ENCODE results near the gene ATM.
A peak's percentile ranks its signal among the peaks of the same experiment; 100 is the strongest.

ATM gene

GRCh38 chr11:108206969-108207682 is 15.7 kb upstream of the ATM start:
- no peaks in the 10 kb centered on the region for H3K9me3 ChIP-seq (ENCODE audit: control insufficient read depth in 1 of 2, low read length in 2 of 2)
- no peak overlapping the region for H3K27ac ChIP-seq (ENCODE audit: low read length)
- peaks cover 17 to 34% of the 10 kb centered on the region in 2 donors for H3K36me3 ChIP-seq (ENCODE audit: control insufficient read depth in 1 of 2, insufficient read depth in 2 of 2, low read length in 2 of 2)
- H3K27me3 ChIP-seq (ENCODE audit: low read depth, low read length) = no peaks in the 10 kb centered on the region
- no peak overlapping the region for H3K4me3 ChIP-seq (ENCODE audit: low read depth in 1 of 2, low read length in 2 of 2)
- H3K4me1 ChIP-seq (ENCODE audit: control insufficient read depth in 1 of 2, insufficient read depth in 2 of 2, low read length in 2 of 2) = no peaks in the 10 kb centered on the region

GRCh38 chr11:108207683-108208060 is 15.2 kb upstream of the ATM start:
- no peaks in the 10 kb centered on the region for H3K9me3 ChIP-seq (ENCODE audit: control insufficient read depth in 1 of 2, low read length in 2 of 2)
- H3K27me3 ChIP-seq (ENCODE audit: low read depth, low read length) = no peaks in the 10 kb centered on the region
- H3K4me3 ChIP-seq (ENCODE audit: low read depth in 1 of 2, low read length in 2 of 2) = no peak overlapping the region
- H3K36me3 ChIP-seq (ENCODE audit: control insufficient read depth in 1 of 2, insufficient read depth in 2 of 2, low read length in 2 of 2) = peaks cover 17 to 34% of the 10 kb centered on the region in 2 donors
- H3K4me1 ChIP-seq (ENCODE audit: control insufficient read depth in 1 of 2, insufficient read depth in 2 of 2, low read length in 2 of 2) = no peaks in the 10 kb centered on the region
- H3K27ac ChIP-seq (ENCODE audit: low read length) = no peak overlapping the region

- no peaks in the 10 kb centered on the region for H3K9me3 ChIP-seq (ENCODE audit: control insufficient read depth in 1 of 2, low read length in 2 of 2)
- no peak overlapping the region for H3K27ac ChIP-seq (ENCODE audit: low read length)
- no peak overlapping the region for H3K4me3 ChIP-seq (ENCODE audit: low read depth in 1 of 2, low read length in 2 of 2)
- H3K4me1 ChIP-seq (ENCODE audit: control insufficient read depth in 1 of 2, insufficient read depth in 2 of 2, low read length in 2 of 2) = no peaks in the 10 kb centered on the region
- peaks cover 17 to 34% of the 10 kb centered on the region in 2 donors for H3K36me3 ChIP-seq (ENCODE audit: control insufficient read depth in 1 of 2, insufficient read depth in 2 of 2, low read length in 2 of 2)
- H3K27me3 ChIP-seq (ENCODE audit: low read depth, low read length) = no peaks in the 10 kb centered on the region
Observed at GRCh38 chr11:108210441-108210840, 12.4 kb upstream of the ATM start.

- peaks cover 0 to 11% of the 10 kb centered on the region in 2 donors for H3K36me3 ChIP-seq (ENCODE audit: control insufficient read depth in 1 of 2, insufficient read depth in 2 of 2, low read length in 2 of 2)
- no peaks in the 10 kb centered on the region for H3K27me3 ChIP-seq (ENCODE audit: low read depth, low read length)
- no peaks in the 10 kb centered on the region for H3K9me3 ChIP-seq (ENCODE audit: control insufficient read depth in 1 of 2, low read length in 2 of 2)
- H3K27ac ChIP-seq (ENCODE audit: low read length) = no peak overlapping the region
- H3K4me1 ChIP-seq (ENCODE audit: control insufficient read depth in 1 of 2, insufficient read depth in 2 of 2, low read length in 2 of 2) = no peaks in the 10 kb centered on the region
- H3K4me3 ChIP-seq (ENCODE audit: low read depth in 1 of 2, low read length in 2 of 2) = no peak overlapping the region
Observed at GRCh38 chr11:108213784-108214183, 9.1 kb upstream of the ATM start.

GRCh38 chr11:108216988-108217387 is 5.9 kb upstream of the ATM start:
- Histone ChIP-seq H3K27me3 (ENCODE audit: low read depth, low read length) (no peaks in the 10 kb centered on the region), H3K4me3 (ENCODE audit: low read depth in 1 of 2, low read length in 2 of 2) (no peak overlapping the region), H3K27ac (ENCODE audit: low read length) (no peak overlapping the region), H3K9me3 (ENCODE audit: control insufficient read depth in 1 of 2, low read length in 2 of 2) (no peaks in the 10 kb centered on the region), H3K36me3 (ENCODE audit: control insufficient read depth in 1 of 2, insufficient read depth in 2 of 2, low read length in 2 of 2) (peaks cover 0 to 3% of the 10 kb centered on the region in 2 donors), H3K4me1 (ENCODE audit: control insufficient read depth in 1 of 2, insufficient read depth in 2 of 2, low read length in 2 of 2) (peaks cover 3 to 10% of the 10 kb centered on the region in 2 donors)

- Histone ChIP-seq H3K4me1 (ENCODE audit: control insufficient read depth in 1 of 2, insufficient read depth in 2 of 2, low read length in 2 of 2) (peaks cover 3 to 10% of the 10 kb centered on the region in 2 donors), H3K4me3 (ENCODE audit: low read depth in 1 of 2, low read length in 2 of 2) (no peak overlapping the region), H3K27ac (ENCODE audit: low read length) (no peak overlapping the region), H3K9me3 (ENCODE audit: control insufficient read depth in 1 of 2, low read length in 2 of 2) (no peaks in the 10 kb centered on the region), H3K27me3 (ENCODE audit: low read depth, low read length) (no peaks in the 10 kb centered on the region), H3K36me3 (ENCODE audit: control insufficient read depth in 1 of 2, insufficient read depth in 2 of 2, low read length in 2 of 2) (peaks cover 0 to 7% of the 10 kb centered on the region in 2 donors)
Observed at GRCh38 chr11:108218455-108218854, 4.4 kb upstream of the ATM start.

GRCh38 chr11:108218912-108219783 is 3.7 kb upstream of the ATM start:
- no peaks in the 10 kb centered on the region for H3K27me3 ChIP-seq (ENCODE audit: low read depth, low read length)
- H3K4me3 ChIP-seq (ENCODE audit: low read depth in 1 of 2, low read length in 2 of 2) = no peak overlapping the region
- peaks cover 9 to 16% of the 10 kb centered on the region in 2 donors for H3K4me1 ChIP-seq (ENCODE audit: control insufficient read depth in 1 of 2, insufficient read depth in 2 of 2, low read length in 2 of 2)
- H3K27ac ChIP-seq (ENCODE audit: low read length) = no peak overlapping the region
- peaks cover 0 to 7% of the 10 kb centered on the region in 2 donors for H3K36me3 ChIP-seq (ENCODE audit: control insufficient read depth in 1 of 2, insufficient read depth in 2 of 2, low read length in 2 of 2)
- no peaks in the 10 kb centered on the region for H3K9me3 ChIP-seq (ENCODE audit: control insufficient read depth in 1 of 2, low read length in 2 of 2)

GRCh38 chr11:108220721-108221336 is 2.0 kb upstream of the ATM start:
- Histone ChIP-seq H3K4me3 (ENCODE audit: low read depth in 1 of 2, low read length in 2 of 2) (peak overlapping the region; percentile 77 to 95), H3K27ac (ENCODE audit: low read length) (peak overlapping the region; percentile 100), H3K27me3 (ENCODE audit: low read depth, low read length) (no peaks in the 10 kb centered on the region), H3K9me3 (ENCODE audit: control insufficient read depth in 1 of 2, low read length in 2 of 2) (no peaks in the 10 kb centered on the region), H3K4me1 (ENCODE audit: control insufficient read depth in 1 of 2, insufficient read depth in 2 of 2, low read length in 2 of 2) (peaks cover 9 to 24% of the 10 kb centered on the region in 2 donors), H3K36me3 (ENCODE audit: control insufficient read depth in 1 of 2, insufficient read depth in 2 of 2, low read length in 2 of 2) (peaks cover 0 to 7% of the 10 kb centered on the region in 2 donors)

GRCh38 chr11:108221371-108221770 is 1.5 kb upstream of the ATM start:
- Histone ChIP-seq H3K4me3 (ENCODE audit: low read depth in 1 of 2, low read length in 2 of 2) (peak overlapping the region; percentile 77 to 95), H3K27me3 (ENCODE audit: low read depth, low read length) (no peaks in the 10 kb centered on the region), H3K36me3 (ENCODE audit: control insufficient read depth in 1 of 2, insufficient read depth in 2 of 2, low read length in 2 of 2) (peaks cover 0 to 7% of the 10 kb centered on the region in 2 donors), H3K27ac (ENCODE audit: low read length) (peak overlapping the region; percentile 100), H3K9me3 (ENCODE audit: control insufficient read depth in 1 of 2, low read length in 2 of 2) (no peaks in the 10 kb centered on the region), H3K4me1 (ENCODE audit: control insufficient read depth in 1 of 2, insufficient read depth in 2 of 2, low read length in 2 of 2) (peaks cover 9 to 24% of the 10 kb centered on the region in 2 donors)

- Histone ChIP-seq H3K4me1 (ENCODE audit: control insufficient read depth in 1 of 2, insufficient read depth in 2 of 2, low read length in 2 of 2) (peaks cover 9 to 24% of the 10 kb centered on the region in 2 donors), H3K27me3 (ENCODE audit: low read depth, low read length) (no peaks in the 10 kb centered on the region), H3K9me3 (ENCODE audit: control insufficient read depth in 1 of 2, low read length in 2 of 2) (no peaks in the 10 kb centered on the region), H3K36me3 (ENCODE audit: control insufficient read depth in 1 of 2, insufficient read depth in 2 of 2, low read length in 2 of 2) (peaks cover 0 to 7% of the 10 kb centered on the region in 2 donors), H3K4me3 (ENCODE audit: low read depth in 1 of 2, low read length in 2 of 2) (peak overlapping the region; percentile 77 to 95), H3K27ac (ENCODE audit: low read length) (peak overlapping the region; percentile 100)
Observed at GRCh38 chr11:108221911-108222573, 825 bp upstream of the ATM start.

Measured in muscle layer of duodenum (tissue), 2 donors.